GM12872 (cell line): Measurements from ENCODE around the gene UBA52.

Experiments used
- TF ChIP-seq, protein P1 (sequence below): IDR thresholded peaks from 3 replicates; pipeline ENCODE4 v1.5.1; 2011; ENCODE audit warnings: low read depth, mild to moderate bottlenecking, low read length, moderate library complexity; ENCODE audit not compliant: insufficient read depth

The UBA52 gene

GRCh38 chr19:18610245-18610555 is 38.5 kb downstream of the UBA52 start:
- TF ChIP-seq, protein P1, sequence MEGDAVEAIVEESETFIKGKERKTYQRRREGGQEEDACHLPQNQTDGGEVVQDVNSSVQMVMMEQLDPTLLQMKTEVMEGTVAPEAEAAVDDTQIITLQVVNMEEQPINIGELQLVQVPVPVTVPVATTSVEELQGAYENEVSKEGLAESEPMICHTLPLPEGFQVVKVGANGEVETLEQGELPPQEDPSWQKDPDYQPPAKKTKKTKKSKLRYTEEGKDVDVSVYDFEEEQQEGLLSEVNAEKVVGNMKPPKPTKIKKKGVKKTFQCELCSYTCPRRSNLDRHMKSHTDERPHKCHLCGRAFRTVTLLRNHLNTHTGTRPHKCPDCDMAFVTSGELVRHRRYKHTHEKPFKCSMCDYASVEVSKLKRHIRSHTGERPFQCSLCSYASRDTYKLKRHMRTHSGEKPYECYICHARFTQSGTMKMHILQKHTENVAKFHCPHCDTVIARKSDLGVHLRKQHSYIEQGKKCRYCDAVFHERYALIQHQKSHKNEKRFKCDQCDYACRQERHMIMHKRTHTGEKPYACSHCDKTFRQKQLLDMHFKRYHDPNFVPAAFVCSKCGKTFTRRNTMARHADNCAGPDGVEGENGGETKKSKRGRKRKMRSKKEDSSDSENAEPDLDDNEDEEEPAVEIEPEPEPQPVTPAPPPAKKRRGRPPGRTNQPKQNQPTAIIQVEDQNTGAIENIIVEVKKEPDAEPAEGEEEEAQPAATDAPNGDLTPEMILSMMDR, result no peak

DNA sequence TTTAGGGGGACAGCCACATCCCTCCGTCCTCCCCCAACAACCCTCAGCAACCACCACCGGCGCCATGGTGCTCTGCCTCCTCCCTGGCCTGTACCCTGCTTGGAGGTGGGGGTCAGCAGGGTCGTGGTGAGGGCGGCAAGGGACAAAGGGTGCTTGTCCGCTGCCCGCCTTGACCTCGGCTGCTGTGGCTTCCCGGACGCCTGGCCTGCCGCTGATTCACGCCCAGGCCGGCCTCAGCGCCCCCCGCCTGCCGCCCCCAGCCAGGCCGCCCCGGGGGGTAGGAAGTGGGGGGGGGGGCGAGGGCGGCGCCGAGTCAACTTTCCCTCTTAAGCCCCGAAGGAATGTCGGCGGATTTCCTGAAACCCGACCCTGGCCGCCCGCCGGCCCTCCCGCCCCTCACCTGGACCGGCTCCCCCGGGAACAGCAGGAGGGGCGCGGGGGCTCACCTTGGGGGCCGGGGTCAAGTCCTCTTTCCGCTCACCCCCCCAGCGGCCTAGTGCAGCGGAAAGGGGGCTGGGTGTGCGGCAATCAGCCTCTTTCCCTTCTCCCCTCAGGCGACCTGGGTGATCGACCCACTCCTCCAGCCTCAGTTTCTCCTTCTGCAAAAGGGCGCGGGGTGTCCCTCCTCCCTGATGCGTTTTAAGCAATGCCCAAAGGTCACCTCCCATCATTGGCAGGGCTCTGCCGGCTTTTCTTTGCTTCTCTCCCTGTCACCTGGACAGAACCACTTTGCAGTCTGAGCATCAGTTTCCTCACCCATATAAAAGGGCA is 39.1 kb downstream of the UBA52 start:
- TF ChIP-seq, protein P1, result no peak

DNA sequence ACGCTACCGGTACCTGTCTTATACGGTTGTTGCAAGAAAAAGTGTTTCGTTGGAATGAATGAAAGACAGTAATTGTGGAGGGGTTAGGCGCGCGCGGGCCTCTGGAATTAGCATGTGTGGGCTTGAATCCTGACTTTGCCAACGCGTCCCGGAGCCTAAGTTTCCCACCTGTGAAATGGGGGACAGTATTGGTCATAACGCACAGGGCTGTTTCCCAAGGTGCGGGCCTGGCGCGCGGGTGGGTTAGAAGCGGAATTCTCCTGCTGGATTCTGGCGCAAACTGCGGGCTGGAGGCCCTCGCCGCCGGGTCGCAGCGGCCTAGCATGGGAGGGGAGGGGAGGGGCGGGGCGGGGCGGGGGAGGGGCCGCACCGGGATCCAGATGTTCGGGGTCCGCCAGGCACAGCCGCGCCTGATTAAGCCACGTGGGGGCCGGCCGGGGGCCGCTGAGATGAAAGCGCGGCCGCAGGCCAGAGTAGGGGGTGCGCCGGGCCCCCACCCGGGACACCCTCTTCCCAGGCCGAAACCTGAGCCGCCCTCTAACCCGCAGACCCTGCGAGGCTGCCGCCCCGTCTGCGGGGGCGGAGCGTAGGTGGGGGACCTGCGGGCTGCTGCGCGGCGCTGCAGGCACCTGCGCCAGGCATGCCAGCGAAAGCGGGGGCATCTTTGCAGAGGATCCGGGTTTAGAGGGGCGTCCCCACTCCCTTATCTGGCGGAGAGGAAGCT is 39.8 kb downstream of the UBA52 start:
- TF ChIP-seq, protein P1, result no peak

GRCh38 chr19:18612051-18612771 is 40.6 kb downstream of the UBA52 start:
- TF ChIP-seq, protein P1, result no peak

DNA sequence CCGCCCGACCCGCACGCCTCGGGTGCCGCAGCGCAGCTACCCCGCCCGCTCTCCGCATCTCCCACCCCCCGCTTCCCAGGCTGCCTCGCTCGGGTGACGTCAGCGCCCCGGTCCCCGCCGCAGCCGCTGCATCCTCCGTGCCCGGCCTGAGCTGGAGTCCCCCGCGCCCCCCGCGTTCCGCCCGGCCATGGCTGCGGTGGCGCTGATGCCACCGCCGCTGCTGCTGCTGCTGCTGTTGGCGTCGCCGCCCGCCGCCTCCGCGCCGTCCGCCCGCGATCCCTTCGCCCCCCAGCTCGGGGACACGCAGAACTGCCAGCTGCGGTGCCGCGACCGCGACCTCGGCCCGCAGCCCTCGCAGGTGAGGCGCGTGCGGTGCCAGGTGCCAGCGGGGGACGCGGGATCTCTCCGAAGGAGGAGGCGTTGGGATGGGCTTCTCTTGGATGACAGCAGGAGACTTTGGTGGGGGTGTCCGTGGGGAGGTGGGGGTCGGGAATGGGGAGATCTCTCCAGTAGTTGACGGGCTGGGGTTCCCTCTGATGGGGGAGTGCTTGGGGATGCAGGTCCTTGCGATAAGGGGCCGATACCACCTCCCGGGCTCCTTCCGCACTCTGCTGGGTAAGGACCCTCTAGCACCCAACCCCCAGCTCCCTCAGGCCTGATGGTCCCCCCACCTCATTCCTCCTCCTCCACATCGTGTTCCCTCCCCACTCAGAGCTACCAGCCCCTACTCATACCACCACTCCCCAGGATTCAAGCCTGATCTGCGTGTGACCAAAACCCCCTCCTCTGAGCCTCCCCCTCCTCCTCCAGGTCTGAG is 41.3 kb downstream of the UBA52 start, which contains the start of gene TMEM59L:
Gene TMEM59L (plus strand): TSS at position 99 of the 817 bp plus-strand sequence. CDS start 89 bp downstream, at position 188.
- TF ChIP-seq, protein P1, result no peak

GRCh38 chr19:18613589-18614234 is 42.1 kb downstream of the UBA52 start:
- TF ChIP-seq, protein P1, result no peak
